IMR-90 (cell line): ENCODE data around the gene KY. TPM values are rescaled to one million over a fixed set of nuclear protein-coding genes. Genes with fewer than 3 reads are reported as not detected.

Experiments used
- ATAC-seq: fragments of 200-7000 bp; cut with Tn5 transposase; 2 replicates; pipeline ENCODE4 v1.9.1; 2020; ENCODE audit warnings: low read depth, mild to moderate bottlenecking, moderate library complexity
- BruUV-seq: library from RNA; stranded (reverse); fragments of 400-500 nt; replicated peaks from 2 replicates; lab custom pipeline; 2021; lab: Mats Ljungman, UMichigan
- CTCF ChIA-PET: fragments of 300-600 bp; formaldehyde crosslinking; extraction: SDS; loops from one replicate; lab custom pipeline; 2021; ENCODE audit warnings: antibody characterized with exemption; lab: Yijun Ruan, JAX
- POLR2A ChIA-PET: fragments of 300-600 bp; sonication (Branson Sonifier 250); formaldehyde crosslinking; loops from one replicate; lab custom pipeline; 2022; ENCODE audit warnings: antibody characterized with exemption; ENCODE audit not compliant: unreplicated experiment; lab: Charles Lee
- DNase-seq: peaks from one replicate; pipeline ENCODE4 v3.0.0; 2013
- H2AFZ ChIP-seq: replicated peaks from 2 replicates; pipeline ENCODE3; 2013; ENCODE audit warnings: low read length, mild to moderate bottlenecking; ENCODE audit not compliant: poor library complexity
- H2AK5ac ChIP-seq: 2 replicates; pipeline ENCODE4 v1.6.1; 2013; ENCODE audit warnings: low read depth, low read length, inconsistent platforms
- H2AK9ac ChIP-seq: replicated peaks from 2 replicates; pipeline ENCODE3; 2013; ENCODE audit warnings: mild to moderate bottlenecking, low read depth, low read length, moderate library complexity; ENCODE audit not compliant: poor library complexity
- H2BK120ac ChIP-seq: 2 replicates; pipeline ENCODE4 v1.6.1; 2013; ENCODE audit warnings: low read depth, low read length, inconsistent platforms
- H2BK15ac ChIP-seq: 3 replicates; pipeline ENCODE4 v1.6.1; 2013; ENCODE audit warnings: low read depth, low read length, inconsistent platforms
- H2BK20ac ChIP-seq: 2 replicates; pipeline ENCODE4 v1.6.1; 2013; ENCODE audit warnings: low read depth, mild to moderate bottlenecking, inconsistent platforms, low read length, moderate library complexity
- H2BK5ac ChIP-seq: 2 replicates; pipeline ENCODE4 v1.6.1; 2013; ENCODE audit warnings: mild to moderate bottlenecking, low read depth, low read length, inconsistent platforms; ENCODE audit not compliant: poor library complexity, severe bottlenecking
- H3K14ac ChIP-seq: replicated peaks from 2 replicates; pipeline ENCODE4 v1.6.1; 2013; ENCODE audit warnings: low read depth, low read length, inconsistent platforms
- H3K18ac ChIP-seq: 2 replicates; pipeline ENCODE4 v1.6.1; 2013; ENCODE audit warnings: low read depth, low read length, control low read depth
- H3K23ac ChIP-seq: 2 replicates; pipeline ENCODE4 v1.6.1; 2013; ENCODE audit warnings: low read depth, low read length, inconsistent platforms
- H3K27ac ChIP-seq: 2 replicates; pipeline ENCODE4 v1.5.1; 2013; ENCODE audit warnings: mild to moderate bottlenecking, control low read depth, low read length; ENCODE audit not compliant: insufficient read depth
- H3K27me3 ChIP-seq: 2 replicates; pipeline ENCODE4 v1.6.1; 2013; ENCODE audit warnings: low read length; ENCODE audit not compliant: control insufficient read depth, insufficient read depth
- H3K36me3 ChIP-seq: 2 replicates; pipeline ENCODE4 v1.6.1; 2013; ENCODE audit warnings: low read length, mixed read lengths; ENCODE audit not compliant: control insufficient read depth, insufficient read depth
- H3K4ac ChIP-seq: 2 replicates; pipeline ENCODE4 v1.6.1; 2013; ENCODE audit warnings: low read depth, low read length, inconsistent platforms
- H3K4me1 ChIP-seq: 2 replicates; pipeline ENCODE4 v1.6.1; 2013; ENCODE audit warnings: low read length, mixed read lengths; ENCODE audit not compliant: control insufficient read depth, insufficient read depth
- H3K4me2 ChIP-seq: 2 replicates; pipeline ENCODE4 v1.6.1; 2013; ENCODE audit warnings: low read depth, mild to moderate bottlenecking, control low read depth, low read length, moderate library complexity
- H3K4me3 ChIP-seq: 2 replicates; pipeline ENCODE4 v1.5.1; 2013; ENCODE audit warnings: low read depth, mild to moderate bottlenecking, control low read depth, low read length, moderate library complexity; ENCODE audit not compliant: insufficient read depth
- H3K56ac ChIP-seq: 2 replicates; pipeline ENCODE4 v1.6.1; 2013; ENCODE audit warnings: low read length, inconsistent platforms; ENCODE audit not compliant: insufficient read depth; ENCODE audit errors: extremely low read depth
- H3K79me1 ChIP-seq, 2 experiments: 2 replicates each; pipeline ENCODE4 v1.6.1; 2013; ENCODE audit warnings: low read length in 2 of 2, inconsistent platforms in 1 of 2, low read depth in 1 of 2
- H3K9ac ChIP-seq: 2 replicates; pipeline ENCODE4 v1.6.1; 2013; ENCODE audit warnings: low read depth, low read length, control low read depth
- H3K9me1 ChIP-seq: 2 replicates; pipeline ENCODE4 v1.6.1; 2013; ENCODE audit warnings: low read length, inconsistent platforms; ENCODE audit not compliant: insufficient read depth
- H3K9me3 ChIP-seq: 2 replicates; pipeline ENCODE4 v1.6.1; 2013; ENCODE audit warnings: low read length; ENCODE audit not compliant: control insufficient read depth, insufficient read depth
- H4K20me1 ChIP-seq: 2 replicates; pipeline ENCODE4 v1.6.1; 2013; ENCODE audit warnings: low read length, inconsistent platforms; ENCODE audit not compliant: insufficient read depth
- H4K5ac ChIP-seq: 2 replicates; pipeline ENCODE4 v1.6.1; 2013; ENCODE audit warnings: mild to moderate bottlenecking, low read depth, low read length, control low read depth
- H4K8ac ChIP-seq, 2 experiments: 2 replicates each; pipeline ENCODE4 v1.6.1; 2013; ENCODE audit warnings: low read depth in 2 of 2, low read length in 2 of 2, control low read depth in 1 of 2, inconsistent platforms in 1 of 2
- H4K91ac ChIP-seq: 2 replicates; pipeline ENCODE4 v1.6.1; 2013; ENCODE audit warnings: low read depth, low read length, inconsistent platforms; ENCODE audit not compliant: insufficient read depth
- BHLHE40 ChIP-seq: fragments of 150-350 bp; IDR thresholded peaks from 2 replicates; pipeline ENCODE4 v1.6.1; 2016; ENCODE audit warnings: mild to moderate bottlenecking, low read depth, low read length
- CTCF ChIP-seq: conservative IDR thresholded peaks from 2 replicates; pipeline ENCODE4 v1.5.1; 2012; ENCODE audit warnings: mild to moderate bottlenecking, low read depth, low read length, improper control_type of control experiment
- MAZ ChIP-seq: IDR thresholded peaks from 2 replicates; pipeline ENCODE4 v1.6.1; 2012; ENCODE audit warnings: low read depth, mild to moderate bottlenecking, low read length, improper control_type of control experiment, moderate library complexity, borderline replicate concordance
- MXI1 ChIP-seq: IDR thresholded peaks from 2 replicates; pipeline ENCODE4 v1.6.1; 2012; ENCODE audit warnings: low read depth, mild to moderate bottlenecking, low read length, moderate library complexity, borderline replicate concordance
- NFE2L2 ChIP-seq: fragments of 150-350 bp; IDR thresholded peaks from 2 replicates; pipeline ENCODE4 v1.6.1; 2016; ENCODE audit warnings: low read depth, mild to moderate bottlenecking, low read length
- POLR2A ChIP-seq: IDR thresholded peaks from 2 replicates; pipeline ENCODE4 v1.6.1; 2012; ENCODE audit warnings: mild to moderate bottlenecking, low read depth, low read length
- RAD21 ChIP-seq: IDR thresholded peaks from 2 replicates; pipeline ENCODE4 v1.6.1; 2012; ENCODE audit warnings: low read length, improper control_type of control experiment
- RCOR1 ChIP-seq: IDR thresholded peaks from 2 replicates; pipeline ENCODE4 v1.6.1; 2012; ENCODE audit warnings: mild to moderate bottlenecking, low read length, improper control_type of control experiment; ENCODE audit not compliant: insufficient replicate concordance
- USF2 ChIP-seq: fragments of 150-350 bp; IDR thresholded peaks from 2 replicates; pipeline ENCODE4 v1.6.1; 2017; ENCODE audit warnings: mild to moderate bottlenecking, antibody characterized with exemption, low read length, low read depth
- WGBS, 2 experiments: methylation state at CpG; one replicate each; pipeline versions ENCODE4 v1.1.5 to v1.1.7; 2013; ENCODE audit warnings: missing lambda C conversion rate in 2 of 2; ENCODE audit not compliant: insufficient read length in 1 of 2; ENCODE audit errors: extremely low coverage in 2 of 2; 5-methylcytosine and 5-hydroxymethylcytosine counted together
- dilution Hi-C: fragments of 300-500 bp; cut with HindIII; formaldehyde crosslinking; loops from one replicate; pipeline ENCODE4 v1.14.3; 2018; ENCODE audit warnings: low sequenced_read_pairs; ENCODE audit not compliant: unreplicated experiment
- in situ Hi-C: fragments of 300-500 bp; cut with MboI; formaldehyde crosslinking; loops from 3 replicates; pipeline ENCODE4 v1.14.3; 2019; ENCODE audit warnings: low sequenced_read_pairs, inconsistent platforms, mixed read lengths
- intact Hi-C: fragments of 100-400 bp; cut with micrococcal nuclease; formaldehyde crosslinking; loops from 2 replicates; pipeline ENCODE4 v1.10.0; 2022
- polyA plus RNA-seq, 3 experiments: library from polyadenylated mRNA; depleted of rRNA; stranded (reverse); fragments of >200 nt; gene quantifications; 2 replicates each; pipeline ENCODE4 v1.2.3, GENCODE V29; 2012; ENCODE audit warnings: low replicate concordance in 1 of 3
- total RNA-seq: library from RNA; depleted of rRNA; stranded (reverse); fragments of >200 nt; gene quantifications from 2 replicates; pipeline ENCODE4 v1.2.3, GENCODE V29; 2012

KY gene
- total and polyA plus RNA-seq, 2 of the 4 experiments (the other 2 are of a cell fraction), result under 0.01 to 0.09 TPM

GRCh38 chr3:134611516-134611915 lies 39.3 kb downstream of the KY start:
- Histone ChIP-seq H3K79me1 (no peaks in the 10 kb centered on the region), H3K23ac (no peak overlapping the region), H3K4me2 (no peak overlapping the region), H3K18ac (no peak overlapping the region), H3K4ac (no peak overlapping the region), H3K36me3 (no peaks in the 10 kb centered on the region), H3K27me3 (peaks cover 43% of the 10 kb centered on the region), H3K56ac (no peak overlapping the region), H2AK9ac (no peak overlapping the region), H3K9me1 (no peaks in the 10 kb centered on the region; the same call in 1 of the 2 replicates), H3K9ac (no peak overlapping the region), H2BK120ac (no peak overlapping the region), H3K4me1 (peaks cover 2% of the 10 kb centered on the region; the same call in 1 of the 2 replicates), H3K9me3 (no peaks in the 10 kb centered on the region), H2BK20ac (no peak overlapping the region), H2AK5ac (no peak overlapping the region), H3K14ac (no peak overlapping the region), H2BK5ac (no peak overlapping the region), H2BK15ac (no peak overlapping the region), H3K27ac (no peak overlapping the region), H4K20me1 (no peaks in the 10 kb centered on the region), H4K91ac (no peak overlapping the region), H4K5ac (no peak overlapping the region), H3K4me3 (no peak overlapping the region), H4K8ac (no peak overlapping the region), H2AFZ (no peak overlapping the region)
- ChIA-PET CTCF (no interaction called here), POLR2A (no interaction called here)
- no peak for TF ChIP-seq BHLHE40
- no peak for TF ChIP-seq POLR2A
- TF ChIP-seq USF2, result no peak
- no peak for TF ChIP-seq NFE2L2
- TF ChIP-seq MXI1, result no peak
- TF ChIP-seq MAZ, result no peak
- no peak for TF ChIP-seq RAD21
- no peak for TF ChIP-seq RCOR1
- no peak for TF ChIP-seq CTCF
- BruUV-seq, result no TSS peak
- no CpG with 5 or more reads among the region's 2 CpGs for WGBS, 2 experiments
- dilution Hi-C loops (no loop called here), intact Hi-C loops (no loop called here), in situ Hi-C loops (no loop called here)
- ATAC-seq, result no peak
- DNase-seq, result no peak
